GM12878 (cell line): Measurements from ENCODE around the gene TRIM7. TPM values are rescaled to one million over a fixed set of nuclear protein-coding genes. Genes with fewer than 3 reads are reported as not detected.

Experiments used
- ATAC-seq: fragments of 200-7000 bp; cut with Tn5 transposase; 3 replicates; pipeline ENCODE4 v1.9.1; 2020; ENCODE audit warnings: mild to moderate bottlenecking, moderate library complexity
- BruUV-seq: library from RNA; stranded (reverse); fragments of 400-500 nt; replicated peaks from 2 replicates; lab custom pipeline; 2021; lab: Mats Ljungman, UMichigan
- CTCF ChIA-PET: fragments of 300-600 bp; sonication (Branson Sonifier 250); formaldehyde crosslinking; extraction: SDS; loops from one replicate; lab custom pipeline; 2021; ENCODE audit warnings: inconsistent platforms; lab: Yijun Ruan, JAX
- POLR2A ChIA-PET: fragments of 350-600 bp; formaldehyde crosslinking; extraction: SDS; loops from one replicate; lab custom pipeline; 2021; ENCODE audit warnings: inconsistent platforms; lab: Charles Lee
- RAD21 ChIA-PET: fragments of 300-600 bp; sonication (Branson Sonifier 250); formaldehyde crosslinking; loops from one replicate; lab custom pipeline; 2023; ENCODE audit warnings: antibody characterized with exemption; ENCODE audit not compliant: unreplicated experiment; lab: Charles Lee
- SMC1A ChIA-PET: fragments of 300-600 bp; sonication (Branson Sonifier 250); formaldehyde crosslinking; loops from one replicate; lab custom pipeline; 2023; ENCODE audit not compliant: unreplicated experiment, uncharacterized antibody; lab: Charles Lee
- DNase-seq: peaks from one replicate; pipeline ENCODE4 v3.0.0-alpha.2; 2011; ENCODE audit warnings: low read depth, low spot score
- FAIRE-seq: peaks from 3 replicates; lab custom pipeline; 2011; peaks lifted over from hg19 to GRCh38; lab: Jason Lieb, UNC
- H2AFZ ChIP-seq: 2 replicates; pipeline ENCODE4 v1.6.0; 2011; ENCODE audit warnings: low read depth, low read length, control low read depth; ENCODE audit not compliant: control insufficient read depth
- H3K27ac ChIP-seq: 2 replicates; pipeline ENCODE4 v1.5.1; 2011; ENCODE audit warnings: control low read depth; ENCODE audit not compliant: control insufficient read depth, insufficient read depth
- H3K27me3 ChIP-seq, 2 experiments: replicated peaks in 1 of 2; 2 replicates each; pipeline versions ENCODE4 v1.6.0 to v1.6.1; 2011; ENCODE audit warnings: low read length in 1 of 2; ENCODE audit not compliant: control insufficient read depth in 2 of 2, insufficient read depth in 2 of 2
- H3K36me3 ChIP-seq, 2 experiments: 2 replicates each; pipeline ENCODE4 v1.5.1; 2011; ENCODE audit warnings: low read length in 1 of 2; ENCODE audit not compliant: control insufficient read depth in 2 of 2, insufficient read depth in 2 of 2
- H3K4me1 ChIP-seq: 2 replicates; pipeline ENCODE4 v1.6.1; 2011; ENCODE audit warnings: mild to moderate bottlenecking, low read length, moderate library complexity, mixed read lengths; ENCODE audit not compliant: control insufficient read depth, insufficient read depth
- H3K4me2 ChIP-seq: 2 replicates; pipeline ENCODE4 v1.6.0; 2011; ENCODE audit warnings: control low read depth; ENCODE audit not compliant: control insufficient read depth, insufficient read depth
- H3K4me3 ChIP-seq: fragments of 200-600 bp; sonication (generic); 2 replicates; pipeline ENCODE4 v1.5.1; 2016
- H3K79me2 ChIP-seq: 2 replicates; pipeline ENCODE4 v1.6.0; 2011; ENCODE audit warnings: low read length; ENCODE audit not compliant: control insufficient read depth, insufficient read depth
- H3K9ac ChIP-seq: 2 replicates; pipeline ENCODE4 v1.8.0; 2011; ENCODE audit warnings: low read length, control low read depth, mixed read lengths; ENCODE audit not compliant: control insufficient read depth, insufficient read depth
- H3K9me3 ChIP-seq: replicated peaks from 3 replicates; pipeline ENCODE4 v1.5.1; 2011; ENCODE audit warnings: mild to moderate bottlenecking, low read length; ENCODE audit not compliant: control insufficient read depth, insufficient read depth
- H4K20me1 ChIP-seq: 2 replicates; pipeline ENCODE4 v1.6.0; 2011; ENCODE audit not compliant: control insufficient read depth, insufficient read depth
- BMI1 ChIP-seq: fragments of 450-650 bp; IDR thresholded peaks from 2 replicates; pipeline ENCODE4 v1.6.1; 2016; ENCODE audit warnings: mild to moderate bottlenecking, moderate library complexity, borderline replicate concordance
- CTCF ChIP-seq, 3 experiments: IDR thresholded peaks in 2 of 3; conservative IDR thresholded peaks in 1 of 3; 2 replicates each; pipeline ENCODE4 v1.5.1; 2011; ENCODE audit warnings: low read depth in 3 of 3, low read length in 3 of 3, mild to moderate bottlenecking in 3 of 3, control low read depth in 2 of 3, moderate library complexity in 2 of 3, inconsistent platforms in 1 of 3, mixed read lengths in 1 of 3; ENCODE audit not compliant: control insufficient read depth in 2 of 3, insufficient read depth in 1 of 3; ENCODE audit errors: extremely low read depth in 1 of 3
- ELK1 ChIP-seq: IDR thresholded peaks from 2 replicates; pipeline ENCODE4 v1.6.1; 2012; ENCODE audit warnings: low read depth, low read length, improper control_type of control experiment
- ZNF687 ChIP-seq: fragments of 450-650 bp; IDR thresholded peaks from 2 replicates; pipeline ENCODE4 v1.6.1; 2017; ENCODE audit warnings: mild to moderate bottlenecking, moderate library complexity
- WGBS: methylation state at CpG from one replicate; pipeline ENCODE4 v1.1.6; 2016; ENCODE audit warnings: low lambda C conversion rate; ENCODE audit not compliant: insufficient replicate concordance, insufficient coverage; ENCODE audit errors: missing lambda C conversion rate; 5-methylcytosine and 5-hydroxymethylcytosine counted together
- in situ Hi-C: fragments of 300-500 bp; cut with MboI; formaldehyde crosslinking; loops from 9 replicates; pipeline ENCODE4 v1.14.3; 2018; ENCODE audit warnings: mixed read lengths
- intact Hi-C: fragments of 100-400 bp; cut with micrococcal nuclease; formaldehyde crosslinking; loops from one replicate; pipeline ENCODE4 v1.14.2; 2022; ENCODE audit not compliant: unreplicated experiment
- polyA plus RNA-seq, 11 experiments: library from polyadenylated mRNA; depleted of rRNA in 4 of 11; unstranded in 6 of 11; stranded (reverse) in 5 of 11; fragments of >200 nt; fragmentation: Nextera tagmentation in 4 of 11; fragmentation: Illumina TruSeq in 1 of 11; extraction: Ambion mirVana in 4 of 11; extraction: Trizol in 1 of 11; gene quantifications; 1 replicate in 1 of 11; 2 replicates in 10 of 11; pipeline versions ENCODE4 v1.2.1 to v1.2.3, GENCODE V29; 2011 to 2016; ENCODE audit warnings: inconsistent platforms in 2 of 11, missing spikeins in 2 of 11, low read depth in 1 of 11
- total RNA-seq, 4 experiments: library from RNA; depleted of rRNA in 3 of 4; stranded (reverse); fragments of >200 nt in 3 of 4; fragmentation: Illumina TruSeq in 1 of 4; extraction: Trizol in 1 of 4; gene quantifications; 2 replicates each; pipeline versions ENCODE4 v1.2.1 to v1.2.3, GENCODE V29; 2013 to 2021

Gene TRIM7
- total and polyA plus RNA-seq, 10 of the 15 experiments (the other 5 are each of a cell fraction or from before 2014, with no cell fraction given) = 0.02 to 1.6 (median 0.41) TPM

GRCh38 chr5:181151146-181151545, 53.9 kb downstream of the TRIM7 start:
- no peak overlapping the region for H3K4me2 ChIP-seq
- 0 out of 2 replicates have a peak, but pooled peaks cover 6% of the 10 kb centered on the region for H3K4me1 ChIP-seq
- no peaks in the 10 kb centered on the region for H4K20me1 ChIP-seq
- ChIA-PET SMC1A (interaction anchor here (0.6 to 3.5 kb wide), 14 partner anchors 9 to 320 kb away, joined by 3 to 22 read pairs (median 4); no protein-coding TSS in a partner anchor), CTCF (interaction anchor here (1.1 to 3.0 kb wide), 7 partner anchors 10 to 467 kb away, joined by 3 to 14 read pairs (median 4); no protein-coding TSS in a partner anchor), POLR2A (interaction anchor here (0.7 to 1.9 kb wide), 4 partner anchors 11 to 176 kb away, joined by 4 to 7 read pairs (median 6); no protein-coding TSS in a partner anchor), RAD21 (interaction anchor here (0.7 to 3.2 kb wide), 11 partner anchors 9 to 336 kb away, joined by 3 to 16 read pairs (median 4); no protein-coding TSS in a partner anchor)
- DNase-seq (no peak), FAIRE-seq (no peak), ATAC-seq (peak; percentile 40)
- H3K4me3 ChIP-seq = no peak overlapping the region
- BruUV-seq = no TSS peak
- 28% methylated on average over 9 of the region's 9 CpGs for WGBS
- no peaks in the 10 kb centered on the region for H3K27me3 ChIP-seq
- H3K9ac ChIP-seq = no peak overlapping the region
- intact Hi-C loops = loop anchor here (10.0 kb wide), 4 partner anchors 46 to 346 kb away; partner anchors contain the start of gene MGAT1
- H3K36me3 ChIP-seq = no peaks in the 10 kb centered on the region
- no peaks in the 10 kb centered on the region; the same call in 2 of the 3 replicates for H3K9me3 ChIP-seq
- no peak overlapping the region for H3K27ac ChIP-seq
- no peaks in the 10 kb centered on the region for H3K79me2 ChIP-seq
- in situ Hi-C loops = no loop called here
- TF ChIP-seq ELK1 (no peak), ZNF687 (peak; percentile 55; the same call in 1 of the 2 replicates), CTCF (IDR thresholded peaks at IDR 0.05 in 2 of 3, conservative IDR thresholded peaks at IDR 0.05 in 1 of 3; ENCODE audit: control insufficient read depth in 2 of 3, extremely low read depth in 1 of 3, insufficient read depth in 1 of 3, low read depth in 3 of 3, low read length in 3 of 3) (peak in 1 of 3 experiments; percentile 19; a peak in 1 of 6 replicates), BMI1 (no peak)
- no peak overlapping the region for H2AFZ ChIP-seq
